Parathyroid adenoma (tissue), 2 donors: ENCODE data around the gene PSME1.

Experiments used
- H2AFZ ChIP-seq: fragments of 300-600 bp; sonication (generic); one replicate; pipeline ENCODE4 v1.7.0; 2017; ENCODE audit warnings: antibody characterized with exemption, mild to moderate bottlenecking
- H3K27ac ChIP-seq: fragments of 300-600 bp; sonication (generic); one replicate; pipeline ENCODE4 v1.7.0; 2017
- H3K27me3 ChIP-seq: fragments of 300-600 bp; sonication (generic); one replicate; pipeline ENCODE4 v1.7.0; 2017; ENCODE audit warnings: low read length; ENCODE audit not compliant: control insufficient read depth, insufficient read depth
- H3K36me3 ChIP-seq: fragments of 300-600 bp; sonication (generic); one replicate; pipeline ENCODE4 v1.7.0; 2017; ENCODE audit warnings: low read length; ENCODE audit not compliant: control insufficient read depth, insufficient read depth
- H3K4me1 ChIP-seq: fragments of 300-600 bp; sonication (generic); one replicate; pipeline ENCODE4 v1.7.0; 2017; ENCODE audit warnings: control low read depth
- H3K4me2 ChIP-seq: fragments of 300-600 bp; sonication (generic); one replicate; pipeline ENCODE4 v1.7.0; 2017; ENCODE audit warnings: low read length
- H3K4me3 ChIP-seq: fragments of 300-600 bp; sonication (generic); one replicate; pipeline ENCODE4 v1.7.0; 2017; ENCODE audit warnings: low read depth, low read length
- H3K79me2 ChIP-seq: fragments of 300-600 bp; sonication (generic); one replicate; pipeline ENCODE4 v1.7.0; 2017; ENCODE audit warnings: control low read depth
- H3K9ac ChIP-seq: fragments of 300-600 bp; sonication (generic); one replicate; pipeline ENCODE4 v1.7.0; 2017; ENCODE audit warnings: mild to moderate bottlenecking
- H3K9me3 ChIP-seq: fragments of 300-600 bp; sonication (generic); one replicate; pipeline ENCODE4 v1.7.0; 2017; ENCODE audit warnings: low read length; ENCODE audit not compliant: control insufficient read depth
- TF ChIP-seq, protein P1 (sequence below): fragments of 300-600 bp; sonication (generic); IDR thresholded peaks from one replicate; pipeline ENCODE4 v1.7.0; 2017; ENCODE audit warnings: antibody characterized with exemption, mild to moderate bottlenecking
- donor health status: primary hyperparathyroidism.

The PSME1 gene

DNA sequence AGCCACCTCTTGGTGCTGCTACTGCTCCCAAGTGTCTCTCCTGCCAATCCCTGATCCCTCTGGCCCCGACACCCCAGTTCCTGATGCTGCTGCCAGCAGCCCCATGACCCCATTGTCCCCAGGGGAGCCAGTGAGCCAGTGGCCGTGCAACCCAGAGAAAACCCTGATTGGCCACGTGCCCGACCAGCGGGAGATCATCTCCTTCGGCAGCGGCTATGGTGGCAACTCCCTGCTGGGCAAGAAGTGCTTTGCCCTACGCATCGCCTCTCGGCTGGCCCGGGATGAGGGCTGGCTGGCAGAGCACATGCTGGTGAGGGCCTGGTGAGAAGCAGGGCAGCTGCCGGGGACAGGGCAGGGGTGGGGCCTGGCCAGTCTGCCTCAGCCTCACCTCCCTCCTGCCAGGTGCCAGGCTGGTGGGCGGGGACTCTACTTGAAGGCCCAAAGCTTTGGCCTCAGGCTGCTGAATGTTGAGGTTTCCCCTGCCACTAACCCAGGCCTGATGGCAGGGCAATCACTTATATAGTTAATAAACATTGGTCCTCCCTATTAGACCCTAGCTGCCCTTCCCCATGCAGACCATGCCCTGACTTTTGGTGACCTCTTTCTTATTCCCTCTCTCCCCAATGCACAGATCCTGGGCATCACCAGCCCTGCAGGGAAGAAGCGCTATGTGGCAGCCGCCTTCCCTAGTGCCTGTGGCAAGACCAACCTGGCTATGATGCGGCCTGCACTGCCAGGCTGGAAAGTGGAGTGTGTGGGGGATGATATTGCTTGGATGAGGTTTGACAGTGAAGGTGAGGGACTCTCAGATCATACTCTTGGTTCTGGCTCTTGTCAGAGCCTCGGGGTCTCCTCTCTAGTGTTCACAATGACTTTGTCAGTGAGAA is 36.8 kb upstream of the PSME1 start:
- Histone ChIP-seq H3K4me2 (no peak overlapping the region), H3K36me3 (no peaks in the 10 kb centered on the region), H3K27me3 (no peaks in the 10 kb centered on the region), H3K4me3 (no peak overlapping the region), H3K79me2 (peaks cover 18% of the 10 kb centered on the region), H3K9me3 (no peaks in the 10 kb centered on the region), H2AFZ (peak overlapping the region; percentile 34), H3K4me1 (peaks cover 18% of the 10 kb centered on the region), H3K27ac (peak overlapping the region; percentile 62), H3K9ac (no peak overlapping the region)
- TF ChIP-seq, protein P1, sequence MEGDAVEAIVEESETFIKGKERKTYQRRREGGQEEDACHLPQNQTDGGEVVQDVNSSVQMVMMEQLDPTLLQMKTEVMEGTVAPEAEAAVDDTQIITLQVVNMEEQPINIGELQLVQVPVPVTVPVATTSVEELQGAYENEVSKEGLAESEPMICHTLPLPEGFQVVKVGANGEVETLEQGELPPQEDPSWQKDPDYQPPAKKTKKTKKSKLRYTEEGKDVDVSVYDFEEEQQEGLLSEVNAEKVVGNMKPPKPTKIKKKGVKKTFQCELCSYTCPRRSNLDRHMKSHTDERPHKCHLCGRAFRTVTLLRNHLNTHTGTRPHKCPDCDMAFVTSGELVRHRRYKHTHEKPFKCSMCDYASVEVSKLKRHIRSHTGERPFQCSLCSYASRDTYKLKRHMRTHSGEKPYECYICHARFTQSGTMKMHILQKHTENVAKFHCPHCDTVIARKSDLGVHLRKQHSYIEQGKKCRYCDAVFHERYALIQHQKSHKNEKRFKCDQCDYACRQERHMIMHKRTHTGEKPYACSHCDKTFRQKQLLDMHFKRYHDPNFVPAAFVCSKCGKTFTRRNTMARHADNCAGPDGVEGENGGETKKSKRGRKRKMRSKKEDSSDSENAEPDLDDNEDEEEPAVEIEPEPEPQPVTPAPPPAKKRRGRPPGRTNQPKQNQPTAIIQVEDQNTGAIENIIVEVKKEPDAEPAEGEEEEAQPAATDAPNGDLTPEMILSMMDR, result no peak

DNA sequence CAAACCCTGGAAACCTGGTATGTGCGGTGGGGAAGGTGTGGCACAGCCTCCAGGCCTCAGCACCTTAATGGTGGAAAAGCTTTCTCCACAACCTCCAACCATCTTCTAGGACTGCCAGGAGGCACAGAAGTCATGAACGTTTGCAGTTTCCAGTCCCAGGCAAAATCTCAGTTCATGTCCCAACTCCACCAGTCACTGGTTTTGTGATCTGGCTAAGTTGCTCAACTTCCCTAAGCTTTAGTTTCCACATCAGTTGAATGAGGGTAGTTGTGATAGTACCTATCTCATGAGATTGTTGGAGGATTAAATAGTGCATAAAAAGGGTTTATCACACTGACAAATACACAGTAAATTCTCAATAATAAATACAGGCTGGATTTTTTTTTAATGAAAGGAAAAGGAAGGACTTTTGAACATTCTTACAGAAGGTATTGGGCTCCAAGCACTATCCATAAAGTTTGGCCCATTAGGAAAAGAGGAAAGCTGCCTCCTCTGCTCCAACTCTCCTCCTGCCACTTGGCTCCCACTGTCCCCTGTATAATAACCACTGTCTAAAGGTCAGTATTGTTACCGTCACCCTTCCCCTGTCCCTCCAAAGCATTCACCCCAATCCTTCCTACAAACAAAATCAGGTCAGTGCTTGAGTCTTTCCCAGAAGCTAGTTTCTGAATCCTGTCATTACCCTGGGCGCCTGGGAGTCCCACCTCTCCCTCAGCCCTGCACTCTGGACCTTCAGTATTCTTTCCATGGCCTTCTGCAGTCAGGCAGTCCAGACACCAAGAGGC is 35.6 kb upstream of the PSME1 start:
- Histone ChIP-seq H3K79me2 (peaks cover 18% of the 10 kb centered on the region), H3K27ac (peak overlapping the region; percentile 62), H2AFZ (no peak overlapping the region), H3K27me3 (no peaks in the 10 kb centered on the region), H3K4me2 (no peak overlapping the region), H3K36me3 (no peaks in the 10 kb centered on the region), H3K4me1 (peaks cover 13% of the 10 kb centered on the region), H3K9ac (no peak overlapping the region), H3K9me3 (no peaks in the 10 kb centered on the region), H3K4me3 (no peak overlapping the region)
- TF ChIP-seq, protein P1, result no peak

DNA sequence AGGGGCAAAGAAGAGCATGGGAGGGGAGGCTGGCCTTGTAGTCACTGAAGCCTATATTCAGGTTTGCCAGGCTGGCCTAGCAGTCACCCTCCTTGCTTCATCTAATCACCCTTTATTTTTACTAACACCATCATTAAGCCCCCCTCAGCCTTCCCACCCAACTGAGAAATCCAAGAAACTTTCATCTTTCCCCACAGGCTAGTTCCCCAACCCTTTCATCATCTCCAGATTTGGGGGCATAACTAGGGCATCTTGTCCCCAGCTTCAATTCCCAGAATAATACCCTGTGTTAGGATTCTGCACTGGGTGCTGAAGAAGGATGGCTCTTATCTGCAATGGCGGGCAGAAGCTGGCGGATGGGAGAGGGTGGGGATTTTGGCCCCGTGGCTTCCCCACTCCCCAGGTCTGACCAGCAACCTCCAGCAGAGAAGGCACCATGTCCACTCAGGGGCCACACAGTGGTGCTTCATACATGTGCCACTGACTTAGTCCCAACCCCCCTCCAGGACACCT is 35.0 kb upstream of the PSME1 start:
- no peaks in the 10 kb centered on the region for H3K27me3 ChIP-seq
- H3K9me3 ChIP-seq, result no peaks in the 10 kb centered on the region
- no peak overlapping the region for H3K9ac ChIP-seq
- H3K4me1 ChIP-seq, result peaks cover 12% of the 10 kb centered on the region
- H2AFZ ChIP-seq, result no peak overlapping the region
- TF ChIP-seq, protein P1, result no peak
- no peaks in the 10 kb centered on the region for H3K36me3 ChIP-seq
- peaks cover 18% of the 10 kb centered on the region for H3K79me2 ChIP-seq
- no peak overlapping the region for H3K4me2 ChIP-seq
- H3K27ac ChIP-seq, result no peak overlapping the region
- H3K4me3 ChIP-seq, result no peak overlapping the region

DNA sequence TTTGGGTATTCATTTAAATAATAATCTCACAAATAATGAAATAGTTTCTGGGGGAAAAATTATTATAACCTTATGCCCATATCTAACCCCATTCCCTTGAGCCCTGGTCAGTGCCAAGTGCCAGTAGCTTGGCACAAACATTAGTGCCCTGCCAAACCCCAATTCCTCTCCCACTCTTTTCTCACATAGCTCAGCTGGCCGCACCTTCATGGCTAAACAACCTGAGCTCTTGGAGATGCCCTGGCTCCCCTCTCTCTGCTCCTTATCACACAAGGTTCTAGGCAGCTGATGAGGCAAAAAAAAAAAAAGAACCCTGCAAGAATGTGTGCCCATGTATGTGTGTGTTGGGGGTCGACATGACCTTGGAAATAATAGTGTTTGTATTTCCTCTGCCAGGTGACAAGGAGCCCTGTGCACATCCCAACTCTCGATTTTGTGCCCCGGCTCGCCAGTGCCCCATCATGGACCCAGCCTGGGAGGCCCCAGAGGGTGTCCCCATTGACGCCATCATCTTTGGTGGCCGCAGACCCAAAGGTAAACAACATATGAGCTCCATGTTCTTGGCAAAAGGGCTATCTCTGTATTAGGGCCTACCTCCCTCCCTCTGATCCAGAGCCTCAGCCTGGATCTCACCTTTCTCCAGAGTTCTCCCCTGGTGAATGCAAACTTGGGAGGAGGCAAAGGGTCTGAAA is 33.5 kb upstream of the PSME1 start:
- peaks cover 12% of the 10 kb centered on the region for H3K4me1 ChIP-seq
- H3K36me3 ChIP-seq, result no peaks in the 10 kb centered on the region
- H3K79me2 ChIP-seq, result peaks cover 10% of the 10 kb centered on the region
- H3K27me3 ChIP-seq, result no peaks in the 10 kb centered on the region
- TF ChIP-seq, protein P1, result no peak
- H3K4me2 ChIP-seq, result no peak overlapping the region
- no peak overlapping the region for H3K9ac ChIP-seq
- H3K9me3 ChIP-seq, result no peaks in the 10 kb centered on the region
- no peak overlapping the region for H2AFZ ChIP-seq
- no peak overlapping the region for H3K27ac ChIP-seq
- H3K4me3 ChIP-seq, result no peak overlapping the region
